ENCODE data around the gene PARP12.

Gene PARP12

GRCh38 chr7:140027858-140028257 is 34.9 kb downstream of the PARP12 start:
- TF ChIP-seq, protein P1, sequence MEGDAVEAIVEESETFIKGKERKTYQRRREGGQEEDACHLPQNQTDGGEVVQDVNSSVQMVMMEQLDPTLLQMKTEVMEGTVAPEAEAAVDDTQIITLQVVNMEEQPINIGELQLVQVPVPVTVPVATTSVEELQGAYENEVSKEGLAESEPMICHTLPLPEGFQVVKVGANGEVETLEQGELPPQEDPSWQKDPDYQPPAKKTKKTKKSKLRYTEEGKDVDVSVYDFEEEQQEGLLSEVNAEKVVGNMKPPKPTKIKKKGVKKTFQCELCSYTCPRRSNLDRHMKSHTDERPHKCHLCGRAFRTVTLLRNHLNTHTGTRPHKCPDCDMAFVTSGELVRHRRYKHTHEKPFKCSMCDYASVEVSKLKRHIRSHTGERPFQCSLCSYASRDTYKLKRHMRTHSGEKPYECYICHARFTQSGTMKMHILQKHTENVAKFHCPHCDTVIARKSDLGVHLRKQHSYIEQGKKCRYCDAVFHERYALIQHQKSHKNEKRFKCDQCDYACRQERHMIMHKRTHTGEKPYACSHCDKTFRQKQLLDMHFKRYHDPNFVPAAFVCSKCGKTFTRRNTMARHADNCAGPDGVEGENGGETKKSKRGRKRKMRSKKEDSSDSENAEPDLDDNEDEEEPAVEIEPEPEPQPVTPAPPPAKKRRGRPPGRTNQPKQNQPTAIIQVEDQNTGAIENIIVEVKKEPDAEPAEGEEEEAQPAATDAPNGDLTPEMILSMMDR (conservative IDR thresholded peaks at IDR 0.05; ENCODE audit: low read depth, low read length), result no peak
- no peak for DNase-seq (ENCODE audit: low read depth)
- no peak overlapping the region for H3K4me3 ChIP-seq (ENCODE audit: low read length)

DNA sequence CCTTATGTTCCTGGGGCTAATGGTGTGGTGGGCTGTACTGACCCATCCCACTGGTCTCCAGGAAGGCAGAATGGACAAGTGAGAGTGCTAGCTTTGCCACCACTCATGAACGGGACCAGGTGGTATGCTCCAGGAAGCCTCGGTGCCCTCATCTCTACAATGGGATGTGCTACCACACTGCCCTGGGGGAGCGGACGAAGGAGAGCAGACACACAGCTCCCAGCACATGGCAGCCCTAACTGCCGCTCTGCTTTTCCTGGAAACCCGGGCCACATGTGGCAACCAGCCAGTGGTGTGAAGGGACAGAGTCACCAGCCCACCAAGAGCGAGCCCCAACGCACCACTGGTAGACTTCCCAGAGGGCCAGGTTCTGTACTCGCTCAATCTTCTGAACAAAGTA is 35.8 kb downstream of the PARP12 start:
- TF ChIP-seq, protein P1 (conservative IDR thresholded peaks at IDR 0.05; ENCODE audit: low read depth, low read length), result no peak

DNA sequence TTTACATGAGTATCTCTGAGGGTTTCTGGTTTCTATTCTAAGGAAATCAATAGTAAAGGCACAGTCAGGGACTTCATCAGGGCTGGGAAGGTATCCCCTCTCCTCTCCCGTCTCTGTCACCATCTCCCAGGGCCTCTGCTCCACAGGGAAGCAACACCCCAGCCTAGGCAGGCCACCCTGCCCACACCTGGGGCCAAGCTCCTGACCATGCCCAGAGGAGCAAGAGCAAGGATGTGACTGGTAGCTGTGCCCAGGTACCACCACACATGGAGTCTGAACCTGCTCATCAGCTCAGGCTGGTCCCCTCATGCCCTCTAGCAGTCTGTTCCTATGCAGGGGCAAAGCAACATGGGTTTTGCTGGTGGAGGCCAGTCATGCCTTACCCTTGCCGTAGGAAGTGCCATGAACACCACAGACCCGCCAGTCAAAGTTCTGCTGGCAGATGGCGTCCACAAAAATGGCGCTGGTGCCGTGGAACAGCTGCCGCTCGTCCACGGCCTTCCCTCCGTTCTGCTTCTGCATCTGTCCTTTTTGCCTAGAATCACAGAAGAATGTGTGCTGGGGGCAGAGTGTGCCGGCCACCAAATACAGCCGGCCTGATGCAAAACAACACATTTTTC is 36.8 kb downstream of the PARP12 start:
- TF ChIP-seq, protein P1 (conservative IDR thresholded peaks at IDR 0.05; ENCODE audit: low read depth, low read length), result no peak

More for the DNA sequence above, 35.8 kb downstream of the PARP12 start:
- DNase-seq (ENCODE audit: low read depth), result no peak
- H3K4me3 ChIP-seq (ENCODE audit: low read length), result no peak overlapping the region

DNA sequence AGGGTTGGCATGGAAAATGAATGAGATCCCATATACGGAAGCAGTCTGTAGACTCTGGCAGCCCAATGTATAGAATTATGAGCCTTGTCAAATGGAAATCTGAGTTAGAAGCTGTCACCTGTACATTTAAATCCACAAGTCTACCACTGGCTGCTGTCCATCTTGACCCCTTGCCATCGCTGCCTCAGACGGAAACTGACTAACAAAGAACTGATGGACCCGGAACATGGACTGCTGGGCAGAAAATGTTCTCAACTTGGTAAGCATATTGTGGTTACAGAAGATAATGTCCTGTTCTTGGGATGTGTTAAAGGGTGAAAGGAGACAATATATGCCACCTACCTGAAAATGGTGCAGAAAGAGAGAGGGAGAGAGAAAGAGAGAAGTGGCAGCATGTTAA is 37.5 kb downstream of the PARP12 start:
- H3K4me3 ChIP-seq (ENCODE audit: low read length), result no peak overlapping the region
- DNase-seq (ENCODE audit: low read depth), result no peak
- TF ChIP-seq, protein P1 (conservative IDR thresholded peaks at IDR 0.05; ENCODE audit: low read depth, low read length), result no peak

More for the DNA sequence above, 36.8 kb downstream of the PARP12 start:
- H3K4me3 ChIP-seq (ENCODE audit: low read length), result no peak overlapping the region
- no peak for DNase-seq (ENCODE audit: low read depth)

GRCh38 chr7:140024585-140024984 is 38.2 kb downstream of the PARP12 start:
- H3K4me3 ChIP-seq (ENCODE audit: low read length), result no peak overlapping the region
- TF ChIP-seq, protein P1 (conservative IDR thresholded peaks at IDR 0.05; ENCODE audit: low read depth, low read length), result no peak
- DNase-seq (ENCODE audit: low read depth), result no peak

DNA sequence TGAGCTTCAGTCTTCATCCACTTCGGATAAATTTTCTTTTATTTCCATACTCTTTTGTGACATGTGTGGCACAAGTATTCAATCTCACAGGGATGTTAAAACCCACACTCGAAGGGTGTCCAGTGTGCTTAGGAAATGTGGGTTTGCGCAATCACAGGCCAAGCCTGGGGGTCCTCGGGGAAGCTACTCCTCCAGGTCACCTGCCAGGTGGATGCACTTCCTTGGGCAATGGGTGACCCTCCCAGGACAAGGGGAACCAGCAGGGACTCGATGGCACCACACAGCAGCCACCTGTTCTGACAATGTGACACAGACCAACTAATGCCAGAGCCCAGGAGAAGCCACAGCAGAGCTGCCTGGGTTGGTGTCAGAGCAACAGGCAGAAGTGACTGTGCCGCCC is 39.0 kb downstream of the PARP12 start:
- H3K4me3 ChIP-seq (ENCODE audit: low read length), result no peak overlapping the region
- DNase-seq (ENCODE audit: low read depth), result no peak
- TF ChIP-seq, protein P1 (conservative IDR thresholded peaks at IDR 0.05; ENCODE audit: low read depth, low read length), result no peak

- no peak for DNase-seq (ENCODE audit: low read depth)
- H3K4me3 ChIP-seq (ENCODE audit: low read length), result no peak overlapping the region
- TF ChIP-seq, protein P1 (conservative IDR thresholded peaks at IDR 0.05; ENCODE audit: low read depth, low read length), result no peak
Observed at GRCh38 chr7:140022582-140023211, 40.1 kb downstream of the PARP12 start.
